HepG2 (cell line): ENCODE results near the gene CADPS2. TPM values are rescaled to one million over a fixed set of nuclear protein-coding genes. Genes with fewer than 3 reads are reported as not detected.
A peak's percentile ranks its signal among the peaks of the same experiment; 100 is the strongest.

Experiments used
- CC2D1A ChIP-seq: sonication (generic); formaldehyde crosslinking; IDR thresholded peaks from 2 replicates; pipeline ENCODE4 v1.8.1; 2023; ENCODE audit warnings: mild to moderate bottlenecking, missing genetic modification reagents
- ETV6 ChIP-seq: sonication (generic); formaldehyde crosslinking; conservative IDR thresholded peaks from 2 replicates; pipeline ENCODE4 v1.4.0; 2020; ENCODE audit warnings: missing genetic modification reagents
- HIVEP1 ChIP-seq: sonication (generic); formaldehyde crosslinking; IDR thresholded peaks from 2 replicates; pipeline ENCODE4 v1.4.0; 2020; ENCODE audit warnings: mild to moderate bottlenecking, missing genetic modification reagents
- KDM2A ChIP-seq: sonication (generic); formaldehyde crosslinking; IDR thresholded peaks from 2 replicates; pipeline ENCODE4 v1.4.0; 2020; ENCODE audit warnings: low read depth, missing genetic modification reagents, borderline replicate concordance
- MAFK ChIP-seq, 2 experiments: IDR thresholded peaks in 1 of 2; conservative IDR thresholded peaks in 1 of 2; 2 replicates each; pipeline ENCODE4 v1.6.1; 2011; ENCODE audit warnings: improper control_type of control experiment in 2 of 2, low read length in 2 of 2
- NFKBIZ ChIP-seq: IDR thresholded peaks from 2 replicates; pipeline ENCODE4 v1.6.1; 2018; ENCODE audit warnings: missing genetic modification reagents, missing compliant biosample characterization
- RAD21 ChIP-seq: fragments of 450-650 bp; formaldehyde crosslinking; IDR thresholded peaks from 2 replicates; pipeline ENCODE4 v1.5.0; 2020; ENCODE audit warnings: mild to moderate bottlenecking
- SCMH1 ChIP-seq: sonication (generic); formaldehyde crosslinking; IDR thresholded peaks from 2 replicates; pipeline ENCODE4 v1.9.0; 2021; ENCODE audit warnings: missing genetic modification reagents, mild to moderate bottlenecking, borderline replicate concordance
- ZFX ChIP-seq: sonication (generic); formaldehyde crosslinking; IDR thresholded peaks from 2 replicates; pipeline ENCODE4 v1.4.0; 2020; ENCODE audit warnings: mild to moderate bottlenecking, low read depth, missing genetic modification reagents, moderate library complexity
- ZNF282 ChIP-seq: fragments of 450-650 bp; IDR thresholded peaks from 2 replicates; pipeline ENCODE4 v1.6.1; 2018; ENCODE audit not compliant: partially characterized antibody
- ZNF446 ChIP-seq: sonication (generic); formaldehyde crosslinking; IDR thresholded peaks from 2 replicates; pipeline ENCODE4 v1.5.0; 2020; ENCODE audit warnings: mild to moderate bottlenecking, missing genetic modification reagents
- ZNF841 ChIP-seq: sonication (generic); formaldehyde crosslinking; IDR thresholded peaks from 2 replicates; pipeline ENCODE4 v1.8.1; 2023; ENCODE audit warnings: missing genetic modification reagents, borderline replicate concordance
- ZXDC ChIP-seq: sonication (generic); formaldehyde crosslinking; IDR thresholded peaks from 2 replicates; pipeline ENCODE4 v1.5.0; 2020; ENCODE audit warnings: mild to moderate bottlenecking, missing genetic modification reagents
- polyA plus RNA-seq, 8 experiments: library from polyadenylated mRNA; depleted of rRNA in 3 of 8; stranded (reverse) in 7 of 8; unstranded in 1 of 8; fragments of >200 nt; fragmentation: Illumina TruSeq in 4 of 8; extraction: Trizol in 4 of 8; gene quantifications; 2 replicates each; pipeline versions ENCODE4 v1.2.1 to v1.2.3, GENCODE V29; 2011 to 2016; ENCODE audit warnings: low read depth in 4 of 8, missing spikeins in 1 of 8, mixed read lengths in 1 of 8; ENCODE audit not compliant: insufficient read depth in 1 of 8
- total RNA-seq, 5 experiments: library from RNA; depleted of rRNA; stranded (reverse); fragments of >200 nt; fragmentation: Illumina TruSeq; extraction: Trizol; gene quantifications; 2 replicates each; pipeline ENCODE4 v1.2.3, GENCODE V29; 2016; ENCODE audit warnings: low read depth in 1 of 5
- TF ChIP-seq, protein P1 (sequence below): sonication (generic); formaldehyde crosslinking; IDR thresholded peaks from 2 replicates; pipeline ENCODE4 v1.4.0; 2020; ENCODE audit warnings: missing genetic modification reagents
- TF ChIP-seq, protein P2 (sequence below): fragments of 450-650 bp; IDR thresholded peaks from 2 replicates; pipeline ENCODE4 v1.6.1; 2017; ENCODE audit warnings: mild to moderate bottlenecking
- TF ChIP-seq, protein P3 (sequence below): sonication (generic); formaldehyde crosslinking; IDR thresholded peaks from 2 replicates; pipeline ENCODE4 v1.8.1; 2023; ENCODE audit warnings: mild to moderate bottlenecking, missing genetic modification reagents, borderline replicate concordance
- TF ChIP-seq, protein P4 (sequence below): sonication (generic); formaldehyde crosslinking; IDR thresholded peaks from 2 replicates; pipeline ENCODE4 v1.5.0; 2020; ENCODE audit warnings: missing genetic modification reagents

CADPS2 gene
- total and polyA plus RNA-seq, 2 of the 13 experiments (the other 11 are each of a cell fraction or from before 2014, with no cell fraction given), result 17.6 to 43.8 TPM

GRCh38 chr7:122885583-122886356 is 490 bp downstream of the CADPS2 start (continued):
- TF ChIP-seq, protein P1, sequence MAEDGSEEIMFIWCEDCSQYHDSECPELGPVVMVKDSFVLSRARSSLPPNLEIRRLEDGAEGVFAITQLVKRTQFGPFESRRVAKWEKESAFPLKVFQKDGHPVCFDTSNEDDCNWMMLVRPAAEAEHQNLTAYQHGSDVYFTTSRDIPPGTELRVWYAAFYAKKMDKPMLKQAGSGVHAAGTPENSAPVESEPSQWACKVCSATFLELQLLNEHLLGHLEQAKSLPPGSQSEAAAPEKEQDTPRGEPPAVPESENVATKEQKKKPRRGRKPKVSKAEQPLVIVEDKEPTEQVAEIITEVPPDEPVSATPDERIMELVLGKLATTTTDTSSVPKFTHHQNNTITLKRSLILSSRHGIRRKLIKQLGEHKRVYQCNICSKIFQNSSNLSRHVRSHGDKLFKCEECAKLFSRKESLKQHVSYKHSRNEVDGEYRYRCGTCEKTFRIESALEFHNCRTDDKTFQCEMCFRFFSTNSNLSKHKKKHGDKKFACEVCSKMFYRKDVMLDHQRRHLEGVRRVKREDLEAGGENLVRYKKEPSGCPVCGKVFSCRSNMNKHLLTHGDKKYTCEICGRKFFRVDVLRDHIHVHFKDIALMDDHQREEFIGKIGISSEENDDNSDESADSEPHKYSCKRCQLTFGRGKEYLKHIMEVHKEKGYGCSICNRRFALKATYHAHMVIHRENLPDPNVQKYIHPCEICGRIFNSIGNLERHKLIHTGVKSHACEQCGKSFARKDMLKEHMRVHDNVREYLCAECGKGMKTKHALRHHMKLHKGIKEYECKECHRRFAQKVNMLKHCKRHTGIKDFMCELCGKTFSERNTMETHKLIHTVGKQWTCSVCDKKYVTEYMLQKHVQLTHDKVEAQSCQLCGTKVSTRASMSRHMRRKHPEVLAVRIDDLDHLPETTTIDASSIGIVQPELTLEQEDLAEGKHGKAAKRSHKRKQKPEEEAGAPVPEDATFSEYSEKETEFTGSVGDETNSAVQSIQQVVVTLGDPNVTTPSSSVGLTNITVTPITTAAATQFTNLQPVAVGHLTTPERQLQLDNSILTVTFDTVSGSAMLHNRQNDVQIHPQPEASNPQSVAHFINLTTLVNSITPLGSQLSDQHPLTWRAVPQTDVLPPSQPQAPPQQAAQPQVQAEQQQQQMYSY, result 0 out of 2 replicates have a peak, but pooled peaks have one; percentile 42
- no peak for TF ChIP-seq ZXDC (CRISPR knock-in tag)
- TF ChIP-seq, protein P2, sequence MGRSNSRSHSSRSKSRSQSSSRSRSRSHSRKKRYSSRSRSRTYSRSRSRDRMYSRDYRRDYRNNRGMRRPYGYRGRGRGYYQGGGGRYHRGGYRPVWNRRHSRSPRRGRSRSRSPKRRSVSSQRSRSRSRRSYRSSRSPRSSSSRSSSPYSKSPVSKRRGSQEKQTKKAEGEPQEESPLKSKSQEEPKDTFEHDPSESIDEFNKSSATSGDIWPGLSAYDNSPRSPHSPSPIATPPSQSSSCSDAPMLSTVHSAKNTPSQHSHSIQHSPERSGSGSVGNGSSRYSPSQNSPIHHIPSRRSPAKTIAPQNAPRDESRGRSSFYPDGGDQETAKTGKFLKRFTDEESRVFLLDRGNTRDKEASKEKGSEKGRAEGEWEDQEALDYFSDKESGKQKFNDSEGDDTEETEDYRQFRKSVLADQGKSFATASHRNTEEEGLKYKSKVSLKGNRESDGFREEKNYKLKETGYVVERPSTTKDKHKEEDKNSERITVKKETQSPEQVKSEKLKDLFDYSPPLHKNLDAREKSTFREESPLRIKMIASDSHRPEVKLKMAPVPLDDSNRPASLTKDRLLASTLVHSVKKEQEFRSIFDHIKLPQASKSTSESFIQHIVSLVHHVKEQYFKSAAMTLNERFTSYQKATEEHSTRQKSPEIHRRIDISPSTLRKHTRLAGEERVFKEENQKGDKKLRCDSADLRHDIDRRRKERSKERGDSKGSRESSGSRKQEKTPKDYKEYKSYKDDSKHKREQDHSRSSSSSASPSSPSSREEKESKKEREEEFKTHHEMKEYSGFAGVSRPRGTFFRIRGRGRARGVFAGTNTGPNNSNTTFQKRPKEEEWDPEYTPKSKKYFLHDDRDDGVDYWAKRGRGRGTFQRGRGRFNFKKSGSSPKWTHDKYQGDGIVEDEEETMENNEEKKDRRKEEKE, result no peak
- TF ChIP-seq, protein P3, sequence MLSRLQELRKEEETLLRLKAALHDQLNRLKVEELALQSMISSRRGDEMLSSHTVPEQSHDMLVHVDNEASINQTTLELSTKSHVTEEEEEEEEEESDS, result no peak
- peak; percentile 30; the same call in 1 of the 2 replicates for TF ChIP-seq KDM2A
- no peak for TF ChIP-seq ZNF841 (CRISPR knock-in tag)
- no peak for TF ChIP-seq CC2D1A (CRISPR knock-in tag)
- no peak for TF ChIP-seq NFKBIZ
- TF ChIP-seq, protein P4, sequence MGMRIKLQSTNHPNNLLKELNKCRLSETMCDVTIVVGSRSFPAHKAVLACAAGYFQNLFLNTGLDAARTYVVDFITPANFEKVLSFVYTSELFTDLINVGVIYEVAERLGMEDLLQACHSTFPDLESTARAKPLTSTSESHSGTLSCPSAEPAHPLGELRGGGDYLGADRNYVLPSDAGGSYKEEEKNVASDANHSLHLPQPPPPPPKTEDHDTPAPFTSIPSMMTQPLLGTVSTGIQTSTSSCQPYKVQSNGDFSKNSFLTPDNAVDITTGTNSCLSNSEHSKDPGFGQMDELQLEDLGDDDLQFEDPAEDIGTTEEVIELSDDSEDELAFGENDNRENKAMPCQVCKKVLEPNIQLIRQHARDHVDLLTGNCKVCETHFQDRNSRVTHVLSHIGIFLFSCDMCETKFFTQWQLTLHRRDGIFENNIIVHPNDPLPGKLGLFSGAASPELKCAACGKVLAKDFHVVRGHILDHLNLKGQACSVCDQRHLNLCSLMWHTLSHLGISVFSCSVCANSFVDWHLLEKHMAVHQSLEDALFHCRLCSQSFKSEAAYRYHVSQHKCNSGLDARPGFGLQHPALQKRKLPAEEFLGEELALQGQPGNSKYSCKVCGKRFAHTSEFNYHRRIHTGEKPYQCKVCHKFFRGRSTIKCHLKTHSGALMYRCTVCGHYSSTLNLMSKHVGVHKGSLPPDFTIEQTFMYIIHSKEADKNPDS (CRISPR knock-in tag), result no peak
- no peak for TF ChIP-seq RAD21
- TF ChIP-seq ZNF282, result no peak
- TF ChIP-seq HIVEP1 (CRISPR knock-in tag), result no peak
- no peak for TF ChIP-seq MAFK (conservative IDR thresholded peaks at IDR 0.05 in 1 of 2, IDR thresholded peaks at IDR 0.05 in 1 of 2; ENCODE audit: low read length in 2 of 2)
- TF ChIP-seq ZFX, result 0 out of 2 replicates have a peak, but pooled peaks have one; percentile 6
- no peak for TF ChIP-seq SCMH1
- TF ChIP-seq ZNF446 (CRISPR knock-in tag), result no peak; the same call in 1 of the 2 replicates
- no peak for TF ChIP-seq ETV6 (CRISPR knock-in tag)
